Activated CD4-positive, alpha-beta T cell treated with anti-CD3 and anti-CD28 coated beads for 24 hours (primary cell): ENCODE results near the gene BSPRY.
A peak's percentile ranks its signal among the peaks of the same experiment; 100 is the strongest.

Experiments used
- DNase-seq, 2 donors: peaks; one replicate each; pipeline ENCODE4 v3.0.0-alpha.2; 2020; ENCODE audit warnings: low read depth in 2 of 2

Gene BSPRY

DNA sequence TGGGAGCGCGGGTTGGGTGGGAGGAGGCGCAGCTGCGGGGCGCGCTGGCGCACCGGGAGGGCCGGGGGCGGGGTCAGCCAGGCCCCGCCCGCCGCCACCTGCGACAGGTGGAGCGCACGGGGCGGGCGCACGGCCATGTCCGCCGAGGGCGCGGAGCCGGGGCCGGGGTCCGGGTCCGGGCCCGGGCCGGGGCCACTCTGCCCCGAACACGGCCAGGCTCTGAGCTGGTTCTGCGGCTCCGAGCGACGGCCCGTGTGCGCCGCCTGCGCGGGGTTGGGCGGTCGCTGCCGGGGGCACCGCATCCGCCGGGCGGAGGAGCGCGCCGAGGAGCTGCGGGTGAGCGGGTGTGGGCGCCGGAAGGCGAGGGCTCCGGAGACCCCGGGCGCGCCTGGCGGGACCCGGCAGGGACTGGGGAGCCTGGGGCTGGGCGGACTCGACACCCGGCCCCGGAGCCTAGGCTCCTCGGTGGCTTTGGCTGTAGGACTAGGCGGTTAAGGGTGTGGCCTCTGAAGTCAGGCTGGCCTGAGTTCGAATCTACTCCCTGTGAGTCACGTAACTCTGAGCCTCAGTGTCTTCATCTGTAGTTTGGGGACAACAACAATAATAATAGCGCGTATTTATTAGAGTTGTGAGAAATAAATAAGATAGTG lies at the start of gene BSPRY:
Gene BSPRY (plus strand): TSS at position 97 of the 650 bp plus-strand sequence. CDS start 39 bp downstream, at position 136.
- no peak for DNase-seq

GRCh38 chr9:113299800-113300292 lies 49.5 kb upstream of the BSPRY start:
- DNase-seq, result no peak

GRCh38 chr9:113301548-113301947 lies 47.8 kb upstream of the BSPRY start:
- no peak for DNase-seq

- DNase-seq, result no peak
Observed at GRCh38 chr9:113302792-113303418, 46.4 kb upstream of the BSPRY start, which contains the start of gene RNF183. RNF183 (minus strand) TSS chr9:113303376; CDS start chr9:113298184, 5,192 bp downstream.

DNA sequence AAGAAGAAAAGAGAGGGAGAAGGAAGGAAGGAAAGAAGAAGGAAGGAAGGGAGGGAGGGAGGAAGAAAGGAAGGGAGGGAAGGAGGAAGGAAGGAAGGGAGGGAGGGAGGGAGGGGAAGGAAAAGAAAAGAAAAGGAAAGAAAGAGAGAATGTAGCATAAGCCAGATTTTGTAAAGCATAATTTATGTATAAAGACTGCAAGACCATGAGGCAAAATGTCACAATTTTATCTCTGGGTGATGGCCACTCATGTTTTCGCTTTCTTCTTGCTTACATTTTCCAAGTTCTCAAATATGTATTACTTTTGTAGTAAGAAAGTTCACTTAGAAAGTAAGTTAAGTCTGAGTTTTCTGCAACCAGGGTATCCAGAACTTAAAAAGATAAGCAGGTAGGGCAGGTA lies 42.8 kb upstream of the BSPRY start:
- DNase-seq, result no peak

- DNase-seq, result no peak
Observed at GRCh38 chr9:113307396-113307975, 41.9 kb upstream of the BSPRY start.

GRCh38 chr9:113309204-113309813 lies 40.0 kb upstream of the BSPRY start:
- no peak for DNase-seq

GRCh38 chr9:113310538-113310937 lies 38.8 kb upstream of the BSPRY start:
- DNase-seq, result no peak

- no peak for DNase-seq
Observed at GRCh38 chr9:113311961-113312360, 37.4 kb upstream of the BSPRY start.

DNA sequence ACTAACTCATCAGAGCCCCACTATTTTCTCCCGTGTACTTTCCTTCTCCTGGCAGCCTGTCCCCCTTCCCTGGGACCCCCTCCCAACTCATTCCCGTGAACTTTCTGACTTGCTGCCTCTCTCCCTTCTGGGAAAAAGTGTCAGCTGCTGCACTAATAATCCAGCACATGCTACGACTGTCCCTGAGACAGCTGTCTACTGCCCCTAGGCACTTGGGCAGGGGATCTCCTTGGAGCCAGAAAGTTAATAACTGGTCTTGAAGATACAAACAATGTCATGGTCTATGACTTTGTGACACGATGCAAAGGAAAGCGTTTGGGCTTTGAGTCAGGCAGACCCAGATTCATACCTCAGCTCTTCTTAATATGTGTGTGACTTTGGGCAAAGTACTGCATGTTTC lies 36.1 kb upstream of the BSPRY start:
- DNase-seq, result no peak

DNA sequence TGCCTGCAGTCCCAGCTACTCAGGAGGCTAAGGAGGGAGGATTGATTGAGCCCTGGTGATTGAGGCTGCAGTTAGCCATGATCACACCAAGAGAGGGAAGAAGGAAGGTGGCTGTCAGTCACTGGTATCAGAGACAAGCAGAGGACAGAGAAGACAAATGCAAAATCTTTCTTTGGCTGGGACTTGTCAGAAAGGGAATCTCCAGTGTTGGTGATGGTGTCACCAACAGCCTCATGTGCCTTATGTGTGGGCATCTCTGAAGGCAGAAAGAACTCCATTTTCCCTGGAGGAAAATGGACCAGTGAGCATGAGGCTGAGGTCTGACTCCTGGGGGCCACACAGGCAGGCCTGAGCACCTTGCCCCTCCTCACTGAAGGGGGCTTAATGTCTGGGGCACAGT lies 34.1 kb upstream of the BSPRY start:
- DNase-seq, result no peak

DNA sequence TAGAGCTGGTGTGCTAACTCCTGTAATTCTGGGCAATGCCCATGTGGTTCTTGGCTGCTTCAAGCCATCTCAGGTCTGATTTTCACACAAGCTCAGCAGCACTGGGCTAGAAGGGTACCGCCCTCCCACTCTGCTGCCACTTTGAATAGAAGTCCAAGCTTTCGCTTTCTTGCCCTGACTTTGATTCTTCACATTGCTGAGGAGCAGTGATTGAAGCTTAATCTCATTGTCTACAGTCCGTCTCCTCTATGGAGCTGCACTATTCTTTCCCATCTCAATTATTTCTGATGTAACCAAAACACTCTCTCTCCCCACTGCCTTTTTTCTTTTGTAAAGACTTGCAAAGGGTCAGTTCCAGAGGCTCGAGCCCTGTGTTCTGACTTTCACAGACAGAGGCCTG lies 33.3 kb upstream of the BSPRY start:
- DNase-seq, result no peak

GRCh38 chr9:113317777-113318176 lies 31.6 kb upstream of the BSPRY start:
- no peak for DNase-seq

DNA sequence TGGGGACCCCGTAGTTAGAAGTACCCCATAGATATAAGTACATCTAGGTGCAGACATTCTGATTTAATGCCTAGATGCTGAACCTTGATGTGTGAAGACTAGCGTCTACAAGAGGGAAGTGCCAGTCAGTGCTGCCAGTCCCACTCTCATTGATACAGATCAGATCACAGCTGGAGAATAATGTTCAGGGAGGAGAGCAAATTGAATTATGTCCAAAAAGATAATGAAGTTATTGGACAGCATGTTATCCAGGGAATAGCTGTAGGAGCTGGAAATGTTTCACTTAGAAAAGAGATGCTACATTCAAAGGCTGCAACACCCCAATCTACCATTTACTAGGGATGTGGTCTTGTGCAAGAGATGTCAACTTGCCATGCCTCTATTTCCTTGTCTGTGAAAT lies 30.3 kb upstream of the BSPRY start:
- DNase-seq, result no peak

GRCh38 chr9:113320051-113320450 lies 29.3 kb upstream of the BSPRY start:
- DNase-seq, result no peak

GRCh38 chr9:113322671-113323070 lies 26.7 kb upstream of the BSPRY start:
- DNase-seq, result no peak

DNA sequence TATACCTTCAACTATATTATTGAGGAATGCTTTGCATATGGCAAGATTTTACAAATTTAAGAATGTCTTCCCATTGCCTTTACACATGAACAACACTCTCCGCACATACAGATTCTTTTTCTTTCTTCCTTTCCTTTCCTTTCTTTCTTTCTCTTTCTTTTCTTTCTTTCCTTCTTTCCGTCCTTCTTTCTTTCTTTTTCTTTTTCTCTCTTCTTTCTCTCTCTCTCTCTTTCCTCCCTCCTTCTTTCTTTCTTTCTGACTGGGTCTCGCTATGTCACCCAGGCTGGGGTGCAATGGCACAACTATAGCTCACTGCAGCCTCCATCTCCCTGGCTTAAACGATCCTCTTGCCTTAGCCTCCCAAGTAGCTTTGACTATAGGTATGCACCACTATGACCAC lies 23.1 kb upstream of the BSPRY start:
- DNase-seq, result no peak

DNA sequence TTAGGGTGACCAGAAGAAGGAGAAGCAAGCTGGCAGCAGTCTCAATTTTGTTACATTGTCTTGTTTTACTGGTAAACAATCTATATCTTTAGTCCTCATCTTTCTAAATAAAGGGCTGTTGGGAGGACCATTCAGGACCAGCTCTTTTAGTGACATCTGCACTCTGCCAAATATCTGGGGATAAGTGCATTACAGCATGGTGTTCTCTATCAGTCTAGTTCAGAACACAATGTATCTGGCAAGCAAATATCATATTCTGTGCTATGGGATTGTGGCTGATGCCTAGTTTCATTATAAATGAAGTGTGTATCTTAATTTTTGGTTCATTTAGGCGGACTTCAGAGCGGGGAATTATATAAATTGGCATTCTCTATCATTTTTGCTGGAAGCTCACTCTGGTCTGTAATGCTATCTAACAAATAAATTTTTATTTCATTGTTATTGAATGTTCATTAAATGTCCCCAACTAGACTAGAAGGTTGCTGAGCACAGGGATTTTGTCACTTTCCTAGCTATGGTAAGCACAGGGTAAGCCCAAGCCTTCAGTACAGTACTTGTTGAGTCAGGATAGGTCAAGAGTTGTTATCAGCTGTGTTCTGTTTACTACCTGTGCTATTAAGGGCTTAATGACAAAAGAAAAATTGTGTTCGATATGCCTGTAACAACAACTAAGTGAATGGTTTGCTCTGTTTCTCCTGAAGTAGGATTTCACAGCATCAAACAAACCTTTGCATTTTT lies 21.1 kb upstream of the BSPRY start:
- no peak for DNase-seq

GRCh38 chr9:113331780-113332179 lies 17.6 kb upstream of the BSPRY start:
- DNase-seq, result no peak

DNA sequence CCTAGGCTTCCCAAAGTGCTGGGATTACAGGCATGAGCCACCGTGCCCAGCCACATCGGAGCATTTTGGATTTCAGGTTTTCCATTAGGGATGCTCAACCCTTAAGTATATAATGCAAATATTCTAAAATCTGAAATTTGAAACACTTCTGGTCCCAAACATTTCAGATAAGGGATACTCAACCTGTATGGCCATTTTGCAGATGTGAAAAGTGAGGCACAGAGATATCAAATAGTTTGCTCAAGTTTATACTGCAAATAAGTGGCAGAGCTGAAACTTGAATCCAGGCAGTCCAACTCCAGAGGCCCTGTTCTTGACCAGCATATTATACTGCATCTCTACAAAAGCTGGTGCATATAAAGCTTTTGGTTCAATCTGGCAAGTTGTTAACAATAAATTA lies 11.6 kb upstream of the BSPRY start:
- no peak for DNase-seq

DNA sequence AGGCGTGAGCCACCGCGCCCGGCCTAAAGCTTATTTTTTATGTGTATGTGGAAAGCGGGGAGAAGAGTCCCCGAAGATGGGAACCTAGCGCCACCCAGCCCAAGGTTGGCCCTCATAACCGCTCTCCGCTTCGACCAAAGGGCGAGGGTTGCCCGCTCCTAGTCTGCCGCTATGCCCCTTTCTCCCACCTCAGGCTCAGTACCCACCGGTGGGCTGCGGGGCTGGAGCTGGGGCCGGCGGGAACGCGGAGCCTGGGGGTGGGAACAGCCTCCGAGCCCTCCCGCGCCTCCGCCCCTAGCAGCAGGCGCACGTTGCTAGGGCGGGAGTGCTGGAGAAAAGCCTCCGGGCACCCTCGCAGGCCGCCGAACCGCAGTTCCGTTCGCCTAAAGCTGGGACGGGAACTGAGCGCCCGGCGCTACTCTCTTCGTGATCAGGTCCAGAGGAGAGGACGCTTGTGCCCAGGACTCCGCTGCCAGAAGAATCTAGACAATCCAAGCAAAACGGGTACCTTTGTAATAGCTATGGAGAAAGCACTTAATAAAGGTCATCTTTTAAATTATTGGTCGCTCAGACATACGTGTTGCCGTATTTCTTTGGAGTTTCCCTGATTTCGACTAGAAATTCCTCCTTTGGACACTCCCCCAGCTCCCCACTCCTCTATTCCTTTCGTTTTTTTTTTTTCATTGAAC lies 9.2 kb upstream of the BSPRY start, which contains the start of gene WDR31:
Gene WDR31 (minus strand): TSS at position 265 of the 689 bp plus-strand sequence. CDS start 8,253 bp downstream, outside the sequence.
- peak; percentile 74 to 80 for DNase-seq
